ENCODE results near the gene HES4. TPM values are rescaled to one million over a fixed set of nuclear protein-coding genes. Genes with fewer than 3 reads are reported as not detected.
"Not testable (repeated sequence)": the region's sequence is repeated elsewhere in the genome, so short reads cannot be mapped to it uniquely, and the experiment has no call there.

Gene HES4
- total RNA-seq, 1 donor from 2014 or later = 218 TPM

DNA sequence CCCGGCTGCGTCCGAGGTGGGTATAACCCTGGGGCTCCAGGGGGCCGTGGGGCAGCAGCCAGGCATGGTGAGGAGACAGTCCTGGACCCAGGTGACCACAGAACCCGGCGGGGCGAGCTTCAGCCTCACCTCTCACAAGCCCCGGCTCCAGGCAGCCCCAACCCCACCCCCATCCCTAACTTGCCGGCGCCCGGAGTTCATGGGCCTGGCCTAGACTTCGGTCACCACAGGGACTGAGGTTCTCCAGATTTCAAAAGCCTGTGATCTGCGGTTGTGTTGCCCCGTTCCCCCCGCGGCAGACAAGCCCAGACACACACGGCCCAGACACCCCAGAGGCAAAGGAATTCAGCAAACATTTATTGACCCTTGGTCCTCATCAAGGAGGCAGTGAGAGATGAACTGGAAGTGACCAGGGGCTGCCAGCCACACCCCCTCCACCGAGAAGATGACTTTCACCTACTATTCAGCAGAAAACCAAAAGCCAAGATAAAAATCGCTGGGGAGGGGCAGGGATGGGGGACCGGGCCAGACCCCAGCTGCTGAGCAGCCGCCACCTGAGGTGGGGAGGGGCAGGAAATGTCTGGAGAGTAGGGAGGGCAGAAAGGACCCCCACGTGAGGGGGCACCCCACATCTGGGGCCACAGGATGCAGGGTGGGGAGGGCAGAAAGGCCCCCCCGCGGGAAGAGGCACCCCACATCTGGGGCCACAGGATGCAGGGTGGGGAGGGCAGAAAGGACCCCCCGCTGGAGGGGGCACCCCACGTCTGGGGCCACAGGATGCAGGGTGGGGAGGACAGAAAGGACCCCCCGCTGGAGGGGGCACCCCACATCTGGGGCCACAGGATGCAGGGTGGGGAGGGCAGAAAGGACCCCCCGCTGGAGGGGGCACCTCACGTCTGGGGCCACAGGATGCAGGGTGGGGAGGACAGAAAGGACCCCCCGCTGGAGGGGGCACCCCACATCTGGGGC is 3.9 kb downstream of the HES4 start:
- no peak for TF ChIP-seq CTCF (IDR thresholded peaks at IDR 0.05; ENCODE audit: partially characterized antibody, unreplicated experiment)
- no peak for DNase-seq
- peak overlapping the region; percentile 41 for H3K27ac Mint-ChIP-seq (ENCODE audit: unreplicated experiment)
- peaks cover 21% of the 10 kb centered on the region for H3K9me3 Mint-ChIP-seq (ENCODE audit: unreplicated experiment)
- peaks cover 4% of the 10 kb centered on the region for H3K4me1 Mint-ChIP-seq (ENCODE audit: low read depth, unreplicated experiment)
- H3K27me3 Mint-ChIP-seq (ENCODE audit: unreplicated experiment) = peaks cover 9% of the 10 kb centered on the region
- H3K36me3 Mint-ChIP-seq (ENCODE audit: unreplicated experiment) = peaks cover 17% of the 10 kb centered on the region
- H3K4me3 Mint-ChIP-seq (ENCODE audit: unreplicated experiment) = peak overlapping the region; percentile 56

DNA sequence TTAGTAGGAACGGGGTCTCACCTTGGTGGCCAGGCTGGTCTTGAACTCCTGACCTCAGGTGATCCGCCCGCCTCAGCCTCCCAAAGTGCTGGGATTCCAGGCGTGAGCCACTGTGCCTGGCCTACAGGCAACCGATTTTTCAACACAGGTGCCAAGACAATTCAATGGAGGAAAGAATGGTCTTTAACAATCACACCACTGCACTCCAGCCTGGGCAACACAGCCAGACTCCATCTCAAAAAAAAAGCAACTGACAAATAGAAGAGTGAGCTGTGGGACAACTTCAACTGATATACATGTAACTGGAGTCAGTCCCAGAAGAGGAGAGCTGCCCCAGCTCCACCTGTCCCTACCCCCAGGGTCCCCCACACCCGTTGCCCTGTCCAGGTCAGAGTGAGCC is 5.4 kb downstream of the HES4 start:
- H3K27ac Mint-ChIP-seq (ENCODE audit: unreplicated experiment); H3K27me3 Mint-ChIP-seq (ENCODE audit: unreplicated experiment); DNase-seq; H3K4me3 Mint-ChIP-seq (ENCODE audit: unreplicated experiment); H3K4me1 Mint-ChIP-seq (ENCODE audit: low read depth, unreplicated experiment): not testable (repeated sequence)
- Mint-ChIP-seq H3K36me3 (ENCODE audit: unreplicated experiment) (peaks cover 21% of the 10 kb centered on the region), H3K9me3 (ENCODE audit: unreplicated experiment) (peaks cover 21% of the 10 kb centered on the region)

DNA sequence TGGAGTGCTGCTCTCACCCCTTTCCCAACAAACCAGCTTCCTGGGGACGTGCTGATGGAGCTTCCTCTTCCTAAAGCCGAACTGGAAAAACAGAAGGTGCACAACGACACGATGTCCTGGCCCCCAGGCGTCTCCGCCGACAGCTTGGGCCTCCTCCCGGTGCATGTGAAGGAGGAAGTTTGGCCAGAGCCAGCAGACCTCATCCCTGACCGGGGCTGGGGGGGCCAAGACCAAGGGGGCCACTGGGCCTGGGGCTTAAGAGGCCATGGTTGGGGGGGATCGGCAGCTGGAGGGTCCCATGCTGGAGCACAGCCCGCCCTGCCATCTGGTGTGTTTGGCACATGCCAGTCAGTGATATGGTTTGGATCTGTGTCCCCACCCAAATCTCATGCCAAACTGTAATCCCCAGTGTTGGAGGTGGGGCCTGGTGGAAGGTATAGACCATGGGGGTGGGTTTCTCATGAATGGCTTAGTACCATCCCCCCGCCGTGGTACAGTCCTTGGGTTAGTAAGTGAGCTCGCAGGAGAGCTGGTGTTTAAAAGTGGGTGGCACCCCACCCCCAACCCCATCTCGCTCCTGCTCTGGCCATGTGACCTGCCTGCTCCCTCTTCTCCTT is 6.4 kb downstream of the HES4 start:
- no peak for DNase-seq
- peaks cover 29% of the 10 kb centered on the region for H3K36me3 Mint-ChIP-seq (ENCODE audit: unreplicated experiment)
- no peak overlapping the region for H3K4me3 Mint-ChIP-seq (ENCODE audit: unreplicated experiment)
- no peak overlapping the region for H3K27ac Mint-ChIP-seq (ENCODE audit: unreplicated experiment)
- TF ChIP-seq CTCF (IDR thresholded peaks at IDR 0.05; ENCODE audit: partially characterized antibody, unreplicated experiment) = no peak
- H3K27me3 Mint-ChIP-seq (ENCODE audit: unreplicated experiment) = peaks cover 9% of the 10 kb centered on the region
- H3K4me1 Mint-ChIP-seq (ENCODE audit: low read depth, unreplicated experiment) = peaks cover 4% of the 10 kb centered on the region
- H3K9me3 Mint-ChIP-seq (ENCODE audit: unreplicated experiment) = peaks cover 27% of the 10 kb centered on the region

DNA sequence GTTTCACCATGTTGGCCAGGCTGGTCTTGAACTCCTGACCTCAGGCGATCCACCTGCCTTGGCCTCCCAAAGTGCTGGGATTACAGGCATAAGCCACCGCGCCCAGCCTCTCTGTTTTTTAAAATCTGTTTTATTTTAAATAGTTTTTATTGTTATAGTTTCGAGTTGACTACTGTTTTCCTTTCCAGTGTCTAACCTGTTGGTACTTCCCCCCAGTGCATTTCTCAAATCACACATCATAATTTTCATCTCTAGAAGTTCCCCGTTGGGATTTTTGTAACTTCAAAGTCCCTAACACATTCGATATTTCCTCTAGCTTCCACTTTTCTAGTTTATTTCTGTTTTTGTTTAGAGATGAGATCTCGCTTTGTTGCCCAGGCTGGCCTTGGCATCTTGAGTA is 7.5 kb downstream of the HES4 start:
- peaks cover 9% of the 10 kb centered on the region for H3K27me3 Mint-ChIP-seq (ENCODE audit: unreplicated experiment)
- no peak for DNase-seq
- H3K4me3 Mint-ChIP-seq (ENCODE audit: unreplicated experiment) = peak overlapping the region; percentile 2
- peaks cover 4% of the 10 kb centered on the region for H3K4me1 Mint-ChIP-seq (ENCODE audit: low read depth, unreplicated experiment)
- TF ChIP-seq CTCF (IDR thresholded peaks at IDR 0.05; ENCODE audit: partially characterized antibody, unreplicated experiment) = no peak
- peaks cover 36% of the 10 kb centered on the region for H3K36me3 Mint-ChIP-seq (ENCODE audit: unreplicated experiment)
- peaks cover 32% of the 10 kb centered on the region for H3K9me3 Mint-ChIP-seq (ENCODE audit: unreplicated experiment)
- H3K27ac Mint-ChIP-seq (ENCODE audit: unreplicated experiment) = no peak overlapping the region

DNA sequence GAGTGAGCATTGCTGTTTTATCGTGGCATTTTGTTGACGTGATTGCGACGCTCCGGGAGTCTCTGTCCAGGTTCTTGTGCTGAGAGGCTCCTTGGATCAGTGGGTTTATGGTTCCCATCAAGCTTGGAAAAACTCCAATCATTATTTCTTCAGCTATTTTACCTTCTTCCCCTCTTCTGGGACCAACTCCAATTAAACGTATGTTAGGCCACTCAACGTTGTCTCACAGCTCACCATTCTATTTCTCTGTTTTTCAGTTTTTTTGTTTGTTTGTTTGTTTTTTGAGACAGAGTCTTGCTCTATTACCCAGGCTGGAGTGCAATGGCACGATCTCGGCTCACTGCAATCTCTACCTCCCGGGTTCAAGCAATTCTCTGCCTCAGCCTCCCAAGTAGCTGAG is 8.0 kb downstream of the HES4 start:
- H3K27ac Mint-ChIP-seq (ENCODE audit: unreplicated experiment) = no peak overlapping the region
- peaks cover 3% of the 10 kb centered on the region for H3K4me1 Mint-ChIP-seq (ENCODE audit: low read depth, unreplicated experiment)
- peaks cover 8% of the 10 kb centered on the region for H3K27me3 Mint-ChIP-seq (ENCODE audit: unreplicated experiment)
- no peak overlapping the region for H3K4me3 Mint-ChIP-seq (ENCODE audit: unreplicated experiment)
- DNase-seq = no peak
- H3K36me3 Mint-ChIP-seq (ENCODE audit: unreplicated experiment) = peaks cover 36% of the 10 kb centered on the region
- TF ChIP-seq CTCF (IDR thresholded peaks at IDR 0.05; ENCODE audit: partially characterized antibody, unreplicated experiment) = no peak
- H3K9me3 Mint-ChIP-seq (ENCODE audit: unreplicated experiment) = peaks cover 30% of the 10 kb centered on the region

GRCh38 chr1:991275-991674 is 8.6 kb downstream of the HES4 start:
- DNase-seq; H3K27me3 Mint-ChIP-seq (ENCODE audit: unreplicated experiment); H3K27ac Mint-ChIP-seq (ENCODE audit: unreplicated experiment); H3K4me3 Mint-ChIP-seq (ENCODE audit: unreplicated experiment); H3K4me1 Mint-ChIP-seq (ENCODE audit: low read depth, unreplicated experiment): not testable (repeated sequence)
- peaks cover 30% of the 10 kb centered on the region for H3K9me3 Mint-ChIP-seq (ENCODE audit: unreplicated experiment)
- H3K36me3 Mint-ChIP-seq (ENCODE audit: unreplicated experiment) = peaks cover 36% of the 10 kb centered on the region

DNA sequence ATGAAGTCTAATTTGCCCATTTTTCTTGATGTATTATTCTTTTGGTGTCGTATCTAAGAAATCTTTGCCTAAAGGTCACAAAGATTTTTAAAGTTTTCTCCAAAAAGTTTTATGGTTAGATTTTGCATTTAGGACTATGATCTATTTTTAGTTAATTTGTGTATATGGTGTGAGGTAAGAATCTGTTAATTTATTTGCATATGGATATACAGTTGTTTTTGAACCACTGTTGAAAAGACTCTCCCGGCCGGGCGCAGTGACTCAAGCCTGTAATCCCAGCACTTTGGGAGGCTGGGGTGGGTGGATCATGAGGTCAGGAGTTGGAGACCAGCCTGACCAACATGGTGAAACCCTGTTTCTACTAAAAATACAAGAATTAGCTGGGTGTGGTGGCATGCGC is 11.8 kb downstream of the HES4 start:
- not testable (repeated sequence) for DNase-seq; H3K27ac Mint-ChIP-seq (ENCODE audit: unreplicated experiment); H3K4me3 Mint-ChIP-seq (ENCODE audit: unreplicated experiment); H3K4me1 Mint-ChIP-seq (ENCODE audit: low read depth, unreplicated experiment); H3K27me3 Mint-ChIP-seq (ENCODE audit: unreplicated experiment)
- Mint-ChIP-seq H3K9me3 (ENCODE audit: unreplicated experiment) (peaks cover 21% of the 10 kb centered on the region), H3K36me3 (ENCODE audit: unreplicated experiment) (peaks cover 36% of the 10 kb centered on the region)

Measured in glutamatergic neuron (in vitro differentiated cells).